ENCODE data around the gene PHLDA1. TPM values are rescaled to one million over a fixed set of nuclear protein-coding genes. Genes with fewer than 3 reads are reported as not detected.

The PHLDA1 gene
- total RNA-seq, result 28.6 and 37.5 TPM in 2 replicates

DNA sequence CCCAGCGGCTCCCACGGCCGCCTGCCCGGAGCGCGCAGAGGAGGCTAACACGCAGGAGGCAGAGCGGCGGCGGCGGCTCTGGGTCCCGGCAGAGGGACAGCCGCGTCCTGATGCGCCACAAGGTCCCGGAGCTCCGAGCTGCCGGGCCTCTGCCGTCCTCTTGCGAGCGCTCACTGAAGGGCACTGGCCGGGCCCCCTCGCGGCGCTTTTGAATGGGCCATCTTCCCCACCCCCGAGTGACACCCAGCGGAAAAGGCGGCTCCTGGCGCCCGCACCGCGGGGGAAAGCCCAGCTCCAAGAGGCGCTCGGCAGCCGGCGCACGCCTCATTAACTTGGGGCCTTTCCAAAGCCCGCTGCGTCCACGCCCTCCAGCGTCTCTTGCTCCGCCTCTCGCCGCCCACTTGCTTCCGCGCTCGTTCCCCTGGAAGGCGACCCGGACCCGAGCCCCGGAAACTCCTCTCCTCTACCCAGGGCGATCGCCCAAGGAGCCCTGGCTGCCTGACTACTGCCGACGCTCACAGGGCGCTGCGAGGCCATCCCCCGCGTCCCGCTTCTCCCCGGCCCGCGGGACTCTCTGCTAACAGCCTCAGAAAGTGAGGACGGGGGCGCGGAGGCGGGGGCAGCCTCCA is at the start of gene PHLDA1:
TSS of gene PHLDA1 (minus strand) at position 363 of the 629 bp plus-strand sequence.
- DNase-seq (ENCODE audit: low read depth, low spot score), result peak; percentile 86

DNA sequence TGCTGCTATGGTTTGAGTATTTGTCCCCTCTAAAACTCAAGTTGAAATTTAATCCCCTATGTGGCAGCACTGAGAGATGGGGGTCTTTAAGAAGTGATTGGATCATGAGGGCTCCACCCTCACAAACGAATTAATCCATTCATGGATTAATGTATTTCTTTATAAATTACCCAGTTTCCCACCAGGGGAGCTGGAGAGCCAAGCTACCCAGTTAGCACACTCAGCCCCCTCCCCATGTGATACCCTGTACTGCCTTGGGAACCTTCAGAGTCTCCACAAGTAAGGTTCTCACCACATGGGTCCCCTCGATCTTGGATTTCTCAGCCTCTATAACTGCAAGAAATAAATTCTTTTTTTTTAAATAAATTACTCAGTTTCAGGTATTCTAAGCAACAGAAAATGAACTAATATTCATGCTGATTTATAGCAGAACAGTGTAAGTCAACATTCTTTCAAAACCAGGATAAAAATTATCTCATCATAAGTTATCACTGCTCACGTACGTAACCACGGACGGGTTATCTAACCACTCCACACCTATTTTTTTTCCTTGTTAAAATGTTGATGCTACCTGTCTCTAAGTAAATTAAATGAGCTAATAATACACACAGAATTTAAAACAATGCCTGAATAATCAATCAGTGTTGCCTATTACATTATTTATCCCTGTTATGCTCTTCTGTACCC is 49.3 kb upstream of the PHLDA1 start:
- no peak for DNase-seq (ENCODE audit: low read depth, low spot score)

DNA sequence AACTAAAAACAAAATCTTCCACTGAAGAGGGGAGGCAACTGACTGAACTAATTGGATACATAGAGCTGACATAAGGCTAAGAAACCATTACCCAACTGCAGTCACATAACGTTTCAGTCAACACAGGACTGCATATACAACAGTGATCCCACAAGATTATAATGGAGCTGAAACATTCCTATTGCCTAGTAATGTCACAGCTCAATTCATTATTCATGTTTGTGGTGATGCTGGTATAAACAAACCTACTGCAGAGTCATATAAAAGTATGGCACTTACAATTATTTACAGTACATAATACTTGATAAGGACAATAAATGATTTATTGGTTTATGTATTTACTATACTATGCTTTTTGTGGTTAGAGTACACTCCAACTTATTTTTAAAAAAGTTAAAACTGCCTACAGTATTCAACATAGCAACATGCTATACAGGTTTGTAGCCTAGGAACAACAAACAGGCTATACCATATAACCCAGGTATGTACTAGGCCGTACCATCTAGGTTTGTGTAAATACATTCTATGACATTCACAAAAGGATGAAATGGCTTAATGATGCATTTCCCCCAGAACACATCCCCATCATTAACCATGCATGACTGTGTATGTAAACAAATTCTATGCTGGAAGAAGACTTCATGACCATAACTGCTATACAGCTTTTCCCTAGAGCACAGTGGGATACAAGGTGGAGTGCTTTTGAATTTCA is 48.6 kb upstream of the PHLDA1 start:
- DNase-seq (ENCODE audit: low read depth, low spot score), result no peak

DNA sequence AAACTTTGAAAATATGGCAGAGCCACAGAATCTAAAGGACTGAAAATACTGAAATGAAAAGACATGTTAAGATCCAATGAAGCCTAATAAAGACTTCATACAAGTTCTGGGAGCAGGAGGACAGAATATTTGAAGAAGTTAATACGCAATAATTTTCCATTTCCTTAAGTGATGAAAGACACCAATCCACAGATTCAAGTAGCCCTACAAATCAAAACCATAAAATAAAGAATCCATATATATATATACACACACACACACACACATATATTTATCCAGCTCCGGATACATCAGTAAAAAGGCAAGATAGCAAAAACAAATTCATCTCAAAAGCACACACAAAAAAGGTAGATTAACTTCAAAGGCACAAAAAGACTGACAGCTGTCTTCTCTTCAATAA is 47.2 kb upstream of the PHLDA1 start:
- no peak for DNase-seq (ENCODE audit: low read depth, low spot score)

DNA sequence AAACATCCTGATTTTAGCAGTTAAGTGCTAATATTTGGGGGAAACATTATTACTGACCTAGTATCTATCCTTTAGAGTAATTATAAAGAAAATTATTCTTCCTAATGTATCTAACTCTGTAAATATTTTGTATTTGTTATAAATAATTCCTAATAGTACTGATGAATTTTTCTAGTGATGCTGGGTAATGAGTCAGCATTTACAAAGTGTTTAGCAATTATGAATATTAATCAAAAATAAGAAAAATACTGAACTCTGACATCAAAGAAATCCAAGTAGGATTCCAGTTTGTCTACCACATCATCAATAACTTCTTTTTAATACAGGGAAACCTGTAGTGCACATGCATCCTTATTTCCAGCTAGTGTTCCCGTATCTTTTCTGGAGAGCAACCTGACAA is 43.9 kb upstream of the PHLDA1 start:
- DNase-seq (ENCODE audit: low read depth, low spot score), result no peak

DNA sequence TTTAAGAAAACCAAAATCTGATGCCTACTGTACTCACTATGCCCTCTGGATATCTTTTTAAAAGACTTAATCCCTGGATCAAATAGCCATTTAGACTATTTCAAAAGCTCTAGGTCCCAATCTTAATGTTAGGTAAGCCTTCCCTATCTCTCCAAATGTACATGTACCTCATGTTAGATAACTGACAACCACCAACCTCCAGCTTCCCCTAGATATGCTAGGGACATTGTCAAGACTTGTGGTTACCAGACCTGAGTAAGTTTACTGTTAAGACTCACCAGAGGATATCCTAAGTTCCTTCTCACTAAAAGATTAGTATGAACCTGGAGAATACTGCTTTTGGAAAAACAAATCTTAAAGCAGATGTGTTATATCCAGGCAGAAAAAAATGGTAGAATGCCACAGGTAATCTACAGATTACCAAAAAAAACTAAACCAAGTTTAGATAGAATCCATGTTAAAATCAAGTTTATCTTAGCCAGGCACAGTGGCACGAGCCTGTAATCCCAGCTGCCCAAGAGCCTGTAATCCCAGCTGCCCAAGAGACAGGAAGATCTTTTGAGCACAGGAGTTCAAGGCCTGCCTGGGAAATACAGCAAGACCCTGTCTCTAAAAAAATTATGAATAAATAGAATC is 43.2 kb upstream of the PHLDA1 start:
- DNase-seq (ENCODE audit: low read depth, low spot score), result no peak

DNA sequence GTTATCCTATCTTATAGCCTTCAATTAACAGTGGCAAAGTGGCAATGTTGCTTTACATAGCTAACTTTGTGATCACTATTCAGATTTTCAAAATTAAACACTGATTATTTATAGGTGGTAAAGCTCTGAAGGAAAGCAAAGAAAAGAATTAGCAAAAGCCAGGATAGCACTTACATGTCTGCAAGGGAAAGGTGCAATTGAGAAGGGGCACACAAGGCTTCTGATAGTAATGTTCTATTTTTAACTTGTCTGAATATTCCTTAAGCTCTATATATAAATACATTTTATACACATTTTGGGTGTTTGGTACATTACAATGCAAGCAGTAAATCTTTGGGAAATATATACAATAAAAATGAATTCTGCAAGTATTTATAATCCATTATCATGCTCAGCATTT is 42.0 kb upstream of the PHLDA1 start:
- DNase-seq (ENCODE audit: low read depth, low spot score), result no peak

DNA sequence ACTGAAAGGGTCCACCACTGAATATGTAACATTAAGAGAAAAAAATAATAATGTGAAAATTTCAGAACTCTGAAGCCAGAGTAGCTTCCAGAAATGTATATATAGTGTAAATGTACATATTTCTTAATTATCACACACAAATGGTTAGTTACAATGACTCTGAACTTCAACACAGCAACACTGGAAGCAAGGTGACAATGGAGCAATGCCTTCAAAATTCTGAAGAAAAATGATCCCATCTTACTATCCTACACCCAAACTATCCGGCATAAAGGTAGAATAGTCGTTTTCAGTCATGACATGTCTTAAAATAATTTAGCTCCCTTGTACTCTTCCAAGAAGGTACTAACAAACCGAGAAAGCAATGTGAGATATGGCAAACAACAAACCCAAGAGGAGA is 41.0 kb upstream of the PHLDA1 start:
- DNase-seq (ENCODE audit: low read depth, low spot score), result no peak

DNA sequence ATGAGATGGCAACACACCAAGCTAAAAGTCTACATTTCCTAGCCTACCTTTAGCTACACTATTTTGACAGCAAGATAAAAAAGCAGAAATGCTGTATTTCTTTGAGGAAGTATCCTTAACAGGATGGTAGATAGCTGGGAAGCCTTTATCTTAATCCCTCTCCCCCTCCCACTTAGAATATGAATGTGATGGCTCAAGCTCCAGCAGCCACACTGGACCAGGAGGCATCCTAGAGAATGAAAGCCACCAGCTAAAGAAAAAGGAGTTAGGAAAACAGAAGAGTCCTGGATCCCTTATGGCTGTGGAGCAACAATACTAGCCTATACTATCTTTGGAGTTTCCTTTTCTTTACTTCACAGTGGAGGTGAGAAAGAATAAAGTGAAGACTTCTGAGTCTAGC is 37.8 kb upstream of the PHLDA1 start:
- DNase-seq (ENCODE audit: low read depth, low spot score), result no peak

DNA sequence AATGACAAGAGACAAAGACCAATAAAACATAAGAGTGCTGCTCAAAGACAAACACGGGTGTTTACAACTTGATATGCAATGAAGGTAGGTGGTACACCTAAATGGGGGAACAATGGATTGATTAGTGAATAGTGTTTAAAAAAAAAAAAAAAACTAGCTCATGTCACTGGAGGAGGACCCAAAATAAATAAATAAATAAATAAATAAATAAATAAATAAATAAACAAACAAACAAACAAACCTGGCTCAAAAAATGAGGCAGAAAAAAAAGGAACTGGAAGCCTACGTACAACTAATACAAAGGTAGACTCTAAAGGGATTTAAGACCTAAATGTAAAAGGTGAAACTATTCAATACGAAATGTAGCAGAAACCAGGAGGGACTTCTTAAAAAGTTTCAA is 34.3 kb upstream of the PHLDA1 start:
- no peak for DNase-seq (ENCODE audit: low read depth, low spot score)

DNA sequence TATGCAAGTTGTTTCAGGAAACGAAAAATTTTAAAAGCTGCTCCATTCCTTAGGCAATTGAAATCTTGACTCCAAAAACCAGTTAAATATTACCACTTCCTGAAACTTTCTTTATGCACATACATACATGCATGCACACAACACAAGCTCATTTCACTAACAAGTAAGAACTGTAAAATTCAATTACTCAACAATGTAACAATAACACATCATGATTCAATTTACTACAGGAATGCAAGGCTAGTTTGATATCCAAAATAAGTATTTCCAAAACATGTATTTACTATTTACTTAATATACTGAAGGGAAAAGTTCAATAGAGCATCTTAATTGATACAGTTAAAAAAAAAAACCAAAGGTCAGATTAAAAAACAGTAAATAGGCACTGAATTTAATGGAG is 33.3 kb upstream of the PHLDA1 start:
- DNase-seq (ENCODE audit: low read depth, low spot score), result no peak

DNA sequence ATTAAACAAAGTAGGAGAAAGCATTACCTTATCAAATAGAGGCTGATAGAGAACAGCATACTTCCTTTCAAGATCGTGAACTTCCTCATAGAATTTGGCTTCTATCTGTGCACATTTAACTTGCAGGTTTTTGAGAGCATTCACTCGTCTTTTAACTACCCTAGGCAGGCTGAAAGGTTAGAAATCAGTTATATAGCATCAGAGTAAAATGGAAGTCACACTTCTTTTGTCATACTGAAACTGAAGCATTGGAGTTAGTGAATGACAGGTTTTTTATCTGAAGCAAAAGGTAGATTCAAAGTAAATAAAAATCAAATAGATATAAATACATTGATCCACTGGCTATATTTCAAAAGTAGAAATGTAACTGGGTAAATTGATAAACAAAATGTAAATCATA is 28.5 kb upstream of the PHLDA1 start:
- DNase-seq (ENCODE audit: low read depth, low spot score), result no peak

DNA sequence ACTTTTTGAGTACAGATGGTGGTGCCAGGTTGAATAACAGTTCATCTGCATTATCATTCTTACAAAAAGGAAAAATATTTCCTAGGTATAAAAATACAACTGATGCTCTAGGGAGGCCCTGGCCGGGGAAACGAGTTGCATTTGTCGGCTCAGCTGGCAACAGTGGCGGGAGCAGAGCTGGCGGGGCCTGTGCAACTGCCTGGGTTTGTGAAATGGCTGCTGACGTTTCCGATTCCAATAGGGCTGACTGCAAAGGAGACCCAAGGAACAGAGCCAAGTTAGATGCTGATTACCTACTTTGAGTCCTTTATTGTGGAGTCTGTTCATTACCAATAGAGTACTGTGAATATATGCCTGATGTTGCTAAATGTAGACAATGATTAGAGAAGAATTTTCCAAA is 25.8 kb upstream of the PHLDA1 start:
- DNase-seq (ENCODE audit: low read depth, low spot score), result no peak

DNA sequence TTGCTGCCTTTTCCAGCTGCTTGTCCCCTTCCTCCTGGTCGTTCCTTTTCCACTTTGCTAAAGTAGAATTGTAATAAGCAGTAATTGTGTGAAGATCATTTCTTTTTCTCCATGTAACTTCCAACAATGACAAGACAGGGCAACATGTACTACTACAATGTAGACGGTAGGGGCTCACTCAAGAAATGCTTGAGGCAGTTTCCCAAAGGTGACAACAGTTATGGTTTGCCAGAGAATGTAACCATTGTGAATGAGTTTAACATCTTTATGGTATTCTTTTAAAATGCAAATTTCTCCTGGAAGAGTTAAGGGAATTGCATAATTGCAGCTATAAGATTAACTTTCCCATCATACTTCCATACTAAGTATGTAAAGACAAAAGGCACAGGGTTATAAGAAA is 23.8 kb upstream of the PHLDA1 start:
- DNase-seq (ENCODE audit: low read depth, low spot score), result no peak

DNA sequence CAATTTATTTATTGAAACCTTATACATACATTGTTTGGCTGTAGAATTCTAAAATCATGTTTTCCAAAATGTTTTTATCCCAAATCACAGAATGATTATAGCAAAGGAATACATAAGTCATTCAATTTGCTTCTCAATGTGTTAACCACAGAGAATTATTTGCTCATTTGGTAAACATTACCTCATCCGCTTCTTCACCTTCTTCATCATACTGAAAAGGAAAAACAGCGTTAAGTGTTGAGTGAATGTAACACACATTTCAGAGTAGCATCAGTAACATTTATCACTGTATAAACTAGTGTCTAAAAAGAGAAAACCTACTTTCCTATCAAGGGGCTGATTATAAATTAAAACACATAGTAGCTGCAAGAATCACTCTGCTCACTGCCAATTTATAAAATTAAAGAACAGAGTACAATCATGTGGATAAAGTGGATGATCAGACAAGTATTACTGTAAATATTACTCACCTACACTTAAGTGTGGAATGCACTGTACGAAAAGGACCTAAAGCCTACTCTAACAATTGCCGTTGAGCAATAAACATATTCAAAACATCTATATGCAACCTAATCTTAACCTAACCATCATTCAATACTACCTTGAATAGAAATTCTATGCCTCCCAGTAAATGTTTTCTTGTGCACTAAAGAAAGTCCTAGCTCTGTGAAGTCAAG is 18.1 kb upstream of the PHLDA1 start:
- DNase-seq (ENCODE audit: low read depth, low spot score), result no peak

DNA sequence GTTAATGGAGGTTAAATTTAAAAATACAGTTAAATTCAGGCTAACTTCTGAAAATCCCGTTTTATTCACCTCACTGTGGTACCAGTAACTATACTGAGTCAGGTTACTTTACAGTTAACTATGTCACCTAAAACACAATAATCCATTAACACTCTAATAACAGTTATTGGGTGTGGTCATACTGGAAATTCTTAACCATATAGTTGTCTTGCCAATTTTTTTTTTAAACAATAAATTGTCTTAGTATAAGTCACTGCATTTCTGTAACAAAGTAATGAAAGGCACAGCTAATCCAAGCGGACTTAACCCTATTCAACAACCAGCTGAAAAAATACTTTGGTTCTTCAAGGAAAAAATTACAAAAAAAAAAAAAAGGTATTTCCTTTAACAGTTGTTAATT is 16.2 kb upstream of the PHLDA1 start:
- no peak for DNase-seq (ENCODE audit: low read depth, low spot score)

DNA sequence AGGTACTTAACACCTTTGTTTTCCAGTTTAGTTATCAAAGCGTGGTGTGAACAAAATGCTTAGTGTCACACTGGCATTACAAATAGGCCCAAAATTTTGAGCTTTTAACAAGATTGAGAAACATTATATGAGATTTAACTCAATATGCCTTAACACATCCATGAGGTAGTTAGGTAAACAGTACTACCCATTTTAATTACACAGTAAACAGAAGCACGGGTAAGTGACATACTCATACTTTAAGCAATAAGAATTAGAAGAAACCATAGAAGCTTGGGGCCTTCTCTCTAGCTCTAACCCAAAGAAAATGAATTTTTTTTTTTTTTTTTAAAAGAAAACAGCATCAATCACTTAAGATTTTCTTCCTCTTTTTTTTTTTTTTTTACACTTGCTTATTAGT is 15.5 kb upstream of the PHLDA1 start:
- no peak for DNase-seq (ENCODE audit: low read depth, low spot score)

DNA sequence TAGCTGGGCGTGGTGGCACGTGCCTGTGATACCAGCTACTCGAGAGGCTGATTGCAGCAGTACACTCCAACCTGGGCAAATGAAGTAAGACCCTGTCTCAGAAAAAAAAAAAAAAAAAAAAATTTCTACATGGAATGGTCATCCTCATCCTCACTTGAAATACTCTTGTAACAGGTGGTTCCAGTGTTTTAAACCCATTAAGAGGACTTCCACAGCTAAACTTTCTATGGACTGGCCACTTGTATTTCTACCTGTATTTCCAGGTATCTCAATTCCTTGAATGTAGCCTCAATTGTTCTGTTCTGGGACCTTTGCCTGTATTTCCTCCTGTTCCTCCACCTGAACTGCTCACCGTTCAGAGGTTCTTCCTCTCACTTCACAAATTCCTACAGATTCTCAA is 11.8 kb upstream of the PHLDA1 start:
- no peak for DNase-seq (ENCODE audit: low read depth, low spot score)

DNA sequence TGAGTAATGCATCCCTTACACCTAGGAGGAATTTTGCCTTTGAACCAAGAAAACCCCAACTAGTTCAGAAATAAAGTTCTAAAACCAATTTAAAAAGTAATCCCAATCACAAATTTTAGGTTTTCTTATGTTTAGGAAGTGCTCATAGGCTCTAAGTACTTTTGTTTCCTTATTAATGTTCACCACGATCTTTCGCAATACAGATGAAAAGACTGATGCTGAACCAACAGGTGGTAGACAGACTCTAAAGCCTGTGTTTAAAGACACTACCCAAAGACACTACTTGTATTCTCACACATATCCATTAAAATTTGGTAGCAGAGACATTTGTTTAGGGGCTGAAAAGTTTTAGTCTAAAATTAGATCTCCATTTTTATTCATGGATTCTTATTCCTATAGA is 10.6 kb upstream of the PHLDA1 start:
- no peak for DNase-seq (ENCODE audit: low read depth, low spot score)

DNA sequence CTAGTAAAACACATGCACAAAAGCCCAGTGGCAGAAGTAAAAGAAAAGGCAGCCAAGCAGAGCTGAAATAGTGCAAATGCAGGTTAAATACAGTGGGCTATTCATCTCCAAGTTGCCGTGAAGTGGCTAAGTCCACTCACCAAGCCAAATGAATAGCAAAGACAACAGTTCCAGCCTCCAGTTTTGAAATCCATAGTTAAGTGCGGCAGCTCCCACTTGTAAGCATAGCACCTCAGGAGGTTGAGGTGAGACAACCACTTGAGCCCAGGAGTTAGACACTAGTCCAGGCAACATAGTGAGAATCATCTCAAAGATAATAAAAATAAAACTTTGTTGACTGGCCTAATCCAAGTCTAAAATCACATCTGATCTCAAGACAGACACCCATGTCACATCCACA is 9.8 kb upstream of the PHLDA1 start:
- no peak for DNase-seq (ENCODE audit: low read depth, low spot score)

DNA sequence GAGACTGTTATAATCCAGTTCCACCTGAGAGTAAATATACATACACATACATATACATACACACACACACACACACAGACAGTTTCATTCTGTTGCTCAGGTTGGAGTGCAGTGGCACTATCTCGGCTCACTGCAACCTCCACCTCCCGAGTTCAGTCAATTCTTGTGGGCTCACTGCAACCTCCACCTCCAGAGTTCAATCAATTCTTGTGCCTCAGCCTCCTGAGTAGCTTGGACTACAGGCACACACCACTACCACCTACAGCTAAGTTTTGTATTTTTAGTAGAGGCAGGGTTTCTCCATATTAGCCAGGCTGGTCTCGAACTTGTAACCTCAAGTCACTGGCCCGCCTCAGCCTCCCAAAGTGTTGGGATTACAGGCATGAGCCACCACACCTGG is 8.9 kb upstream of the PHLDA1 start:
- no peak for DNase-seq (ENCODE audit: low read depth, low spot score)

DNA sequence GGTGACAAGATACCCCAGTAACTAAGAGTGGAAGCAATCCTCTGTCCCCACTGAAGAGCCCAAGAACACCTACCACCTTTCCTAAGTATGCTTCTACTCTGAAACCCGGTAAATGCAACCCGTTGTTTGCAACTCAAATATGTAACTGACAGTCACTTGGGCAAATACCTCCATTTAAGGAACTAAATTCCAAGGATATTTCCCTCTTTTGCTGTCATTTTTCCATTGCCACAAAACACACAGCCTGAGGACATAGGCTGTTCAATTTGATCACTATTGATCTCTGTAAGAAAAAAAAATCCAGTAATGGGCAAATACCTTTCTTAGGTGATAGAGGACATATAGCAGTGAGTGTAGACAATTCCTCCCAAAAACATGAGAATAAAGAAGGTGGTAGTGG is 6.6 kb upstream of the PHLDA1 start:
- DNase-seq (ENCODE audit: low read depth, low spot score), result no peak

Data from pulmonary artery endothelial cell (primary cell).